Measurements from ENCODE around the gene REEP1.

DNA sequence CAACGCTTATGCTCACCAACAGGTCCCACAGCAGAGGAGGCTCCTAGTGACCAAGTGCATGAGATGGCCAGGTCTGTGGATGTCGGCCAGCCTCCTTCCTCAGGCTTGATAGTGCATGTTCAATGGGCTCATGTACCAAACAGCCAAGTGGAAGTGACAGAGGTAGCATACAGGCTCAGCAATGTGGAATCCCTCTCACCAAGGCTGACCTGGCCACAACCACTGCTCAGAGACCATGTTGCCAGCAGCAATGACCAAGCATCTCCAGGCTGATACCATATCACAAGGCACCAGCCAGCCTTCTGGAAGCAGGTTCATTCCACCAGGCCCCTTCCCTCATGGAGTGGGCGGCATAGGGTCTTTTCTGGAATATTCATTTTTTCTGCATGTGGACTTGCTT lies 61.5 kb downstream of the REEP1 start:
- TF ChIP-seq, protein P1, sequence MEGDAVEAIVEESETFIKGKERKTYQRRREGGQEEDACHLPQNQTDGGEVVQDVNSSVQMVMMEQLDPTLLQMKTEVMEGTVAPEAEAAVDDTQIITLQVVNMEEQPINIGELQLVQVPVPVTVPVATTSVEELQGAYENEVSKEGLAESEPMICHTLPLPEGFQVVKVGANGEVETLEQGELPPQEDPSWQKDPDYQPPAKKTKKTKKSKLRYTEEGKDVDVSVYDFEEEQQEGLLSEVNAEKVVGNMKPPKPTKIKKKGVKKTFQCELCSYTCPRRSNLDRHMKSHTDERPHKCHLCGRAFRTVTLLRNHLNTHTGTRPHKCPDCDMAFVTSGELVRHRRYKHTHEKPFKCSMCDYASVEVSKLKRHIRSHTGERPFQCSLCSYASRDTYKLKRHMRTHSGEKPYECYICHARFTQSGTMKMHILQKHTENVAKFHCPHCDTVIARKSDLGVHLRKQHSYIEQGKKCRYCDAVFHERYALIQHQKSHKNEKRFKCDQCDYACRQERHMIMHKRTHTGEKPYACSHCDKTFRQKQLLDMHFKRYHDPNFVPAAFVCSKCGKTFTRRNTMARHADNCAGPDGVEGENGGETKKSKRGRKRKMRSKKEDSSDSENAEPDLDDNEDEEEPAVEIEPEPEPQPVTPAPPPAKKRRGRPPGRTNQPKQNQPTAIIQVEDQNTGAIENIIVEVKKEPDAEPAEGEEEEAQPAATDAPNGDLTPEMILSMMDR (optimal IDR thresholded peaks at IDR 0.05 in 1 of 3, IDR thresholded peaks at IDR 0.05 in 1 of 3, conservative IDR thresholded peaks at IDR 0.05 in 1 of 3; ENCODE audit: extremely low read depth in 1 of 3, insufficient read depth in 2 of 3, low read length in 3 of 3), result no peak
- TF ChIP-seq EZH2 (IDR thresholded peaks at IDR 0.05; ENCODE audit: low read length), result no peak

All from keratinocyte (primary cell).